ENCODE results near the gene KLF13. TPM values are rescaled to one million over a fixed set of nuclear protein-coding genes. Genes with fewer than 3 reads are reported as not detected.

Gene KLF13
- total and polyA plus RNA-seq, 10 of the 15 experiments (the other 5 are each of a cell fraction or from before 2014, with no cell fraction given), result 20.3 to 109 (median 51.4) TPM

DNA sequence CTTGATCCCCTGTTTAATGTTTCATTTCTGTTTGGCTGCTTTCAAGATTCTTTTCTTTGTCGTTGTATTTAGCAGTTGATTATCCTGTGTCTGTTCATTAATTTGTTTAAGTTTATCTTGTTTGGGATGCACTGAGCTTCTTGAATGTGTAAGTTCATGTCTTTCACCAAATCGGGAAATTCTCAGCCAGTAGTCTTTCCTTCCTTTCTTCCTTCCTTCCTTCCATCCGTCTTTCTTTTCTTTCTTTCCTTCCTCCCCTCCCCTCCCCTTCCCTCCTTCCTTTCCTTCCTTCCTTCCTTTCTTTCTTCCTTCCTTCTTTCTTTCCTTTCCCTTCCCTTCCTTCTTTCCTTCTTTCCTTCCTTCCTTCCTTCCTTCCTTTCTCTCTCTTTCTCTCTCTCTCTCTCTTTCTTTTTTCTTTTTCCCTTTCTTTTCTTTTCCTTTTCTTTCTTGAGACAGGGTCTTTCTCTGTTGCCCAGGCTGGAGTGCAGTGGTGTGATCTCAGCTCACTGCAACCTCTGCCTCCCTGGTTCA, 35.5 kb upstream of the KLF13 start (continued):
- TF ChIP-seq, protein P1, sequence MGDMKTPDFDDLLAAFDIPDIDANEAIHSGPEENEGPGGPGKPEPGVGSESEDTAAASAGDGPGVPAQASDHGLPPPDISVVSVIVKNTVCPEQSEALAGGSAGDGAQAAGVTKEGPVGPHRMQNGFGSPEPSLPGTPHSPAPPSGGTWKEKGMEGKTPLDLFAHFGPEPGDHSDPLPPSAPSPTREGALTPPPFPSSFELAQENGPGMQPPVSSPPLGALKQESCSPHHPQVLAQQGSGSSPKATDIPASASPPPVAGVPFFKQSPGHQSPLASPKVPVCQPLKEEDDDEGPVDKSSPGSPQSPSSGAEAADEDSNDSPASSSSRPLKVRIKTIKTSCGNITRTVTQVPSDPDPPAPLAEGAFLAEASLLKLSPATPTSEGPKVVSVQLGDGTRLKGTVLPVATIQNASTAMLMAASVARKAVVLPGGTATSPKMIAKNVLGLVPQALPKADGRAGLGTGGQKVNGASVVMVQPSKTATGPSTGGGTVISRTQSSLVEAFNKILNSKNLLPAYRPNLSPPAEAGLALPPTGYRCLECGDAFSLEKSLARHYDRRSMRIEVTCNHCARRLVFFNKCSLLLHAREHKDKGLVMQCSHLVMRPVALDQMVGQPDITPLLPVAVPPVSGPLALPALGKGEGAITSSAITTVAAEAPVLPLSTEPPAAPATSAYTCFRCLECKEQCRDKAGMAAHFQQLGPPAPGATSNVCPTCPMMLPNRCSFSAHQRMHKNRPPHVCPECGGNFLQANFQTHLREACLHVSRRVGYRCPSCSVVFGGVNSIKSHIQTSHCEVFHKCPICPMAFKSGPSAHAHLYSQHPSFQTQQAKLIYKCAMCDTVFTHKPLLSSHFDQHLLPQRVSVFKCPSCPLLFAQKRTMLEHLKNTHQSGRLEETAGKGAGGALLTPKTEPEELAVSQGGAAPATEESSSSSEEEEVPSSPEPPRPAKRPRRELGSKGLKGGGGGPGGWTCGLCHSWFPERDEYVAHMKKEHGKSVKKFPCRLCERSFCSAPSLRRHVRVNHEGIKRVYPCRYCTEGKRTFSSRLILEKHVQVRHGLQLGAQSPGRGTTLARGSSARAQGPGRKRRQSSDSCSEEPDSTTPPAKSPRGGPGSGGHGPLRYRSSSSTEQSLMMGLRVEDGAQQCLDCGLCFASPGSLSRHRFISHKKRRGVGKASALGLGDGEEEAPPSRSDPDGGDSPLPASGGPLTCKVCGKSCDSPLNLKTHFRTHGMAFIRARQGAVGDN (IDR thresholded peaks at IDR 0.05), result no peak
- TF ChIP-seq IKZF2 (IDR thresholded peaks at IDR 0.05), result no peak
- TF ChIP-seq ZNF274 (IDR thresholded peaks at IDR 0.05; ENCODE audit: insufficient read depth, insufficient read length), result no peak
- TF ChIP-seq FOS (IDR thresholded peaks at IDR 0.05; ENCODE audit: borderline replicate concordance, extremely low read depth, insufficient read length), result no peak
- no peak for TF ChIP-seq SREBF1 (IDR thresholded peaks at IDR 0.05; ENCODE audit: low read length)
- TF ChIP-seq ZZZ3 (IDR thresholded peaks at IDR 0.05; ENCODE audit: control insufficient read depth, insufficient read length, low read depth), result no peak
- no peak for TF ChIP-seq BMI1 (IDR thresholded peaks at IDR 0.05; ENCODE audit: borderline replicate concordance)
- no peak for TF ChIP-seq JUNB (IDR thresholded peaks at IDR 0.05)
- TF ChIP-seq POLR2AphosphoS2 (IDR thresholded peaks at IDR 0.05; ENCODE audit: low read depth, low read length), result no peak
- TF ChIP-seq, protein P2, sequence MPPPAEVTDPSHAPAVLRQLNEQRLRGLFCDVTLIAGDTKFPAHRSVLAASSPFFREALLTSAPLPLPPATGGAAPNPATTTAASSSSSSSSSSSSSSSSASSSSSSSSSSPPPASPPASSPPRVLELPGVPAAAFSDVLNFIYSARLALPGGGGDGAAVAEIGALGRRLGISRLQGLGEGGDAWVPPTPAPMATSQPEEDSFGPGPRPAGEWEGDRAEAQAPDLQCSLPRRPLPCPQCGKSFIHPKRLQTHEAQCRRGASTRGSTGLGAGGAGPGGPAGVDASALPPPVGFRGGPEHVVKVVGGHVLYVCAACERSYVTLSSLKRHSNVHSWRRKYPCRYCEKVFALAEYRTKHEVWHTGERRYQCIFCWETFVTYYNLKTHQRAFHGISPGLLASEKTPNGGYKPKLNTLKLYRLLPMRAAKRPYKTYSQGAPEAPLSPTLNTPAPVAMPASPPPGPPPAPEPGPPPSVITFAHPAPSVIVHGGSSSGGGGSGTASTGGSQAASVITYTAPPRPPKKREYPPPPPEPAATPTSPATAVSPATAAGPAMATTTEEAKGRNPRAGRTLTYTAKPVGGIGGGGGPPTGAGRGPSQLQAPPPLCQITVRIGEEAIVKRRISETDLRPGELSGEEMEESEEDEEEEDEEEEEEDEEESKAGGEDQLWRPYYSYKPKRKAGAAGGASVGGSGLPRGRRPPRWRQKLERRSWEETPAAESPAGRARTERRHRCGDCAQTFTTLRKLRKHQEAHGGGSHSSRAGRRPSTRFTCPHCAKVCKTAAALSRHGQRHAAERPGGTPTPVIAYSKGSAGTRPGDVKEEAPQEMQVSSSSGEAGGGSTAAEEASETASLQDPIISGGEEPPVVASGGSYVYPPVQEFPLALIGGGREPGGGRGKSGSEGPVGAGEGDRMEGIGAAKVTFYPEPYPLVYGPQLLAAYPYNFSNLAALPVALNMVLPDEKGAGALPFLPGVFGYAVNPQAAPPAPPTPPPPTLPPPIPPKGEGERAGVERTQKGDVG (CRISPR knock-in tag; IDR thresholded peaks at IDR 0.05), result no peak
- TF ChIP-seq EP300 (IDR thresholded peaks at IDR 0.05; ENCODE audit: borderline replicate concordance in 1 of 2, control insufficient read depth in 1 of 2, low read depth in 2 of 2, low read length in 2 of 2), result no peak
